ENCODE results near the gene SLC44A5.

- TF ChIP-seq CTCF (IDR thresholded peaks at IDR 0.05) = no peak
- TF ChIP-seq REST (IDR thresholded peaks at IDR 0.05; ENCODE audit: insufficient read depth in 1 of 2, low read depth in 2 of 2, low read length in 1 of 2) = no peak
- TF ChIP-seq TCF7L2 (IDR thresholded peaks at IDR 0.05; ENCODE audit: low read depth, low read length) = no peak
- TF ChIP-seq SIN3A (IDR thresholded peaks at IDR 0.05; ENCODE audit: borderline replicate concordance, insufficient read depth, low read depth, low read length) = no peak
Measured at GRCh38 chr1:75543705-75544104, 67.2 kb downstream of the SLC44A5 start.

Measured in Panc1 (cell line).